Effector memory CD4-positive, alpha-beta T cell (primary cell): ENCODE data around the gene LRMDA.
"Not testable (repeated sequence)": the region's sequence is repeated elsewhere in the genome, so short reads cannot be mapped to it uniquely, and the experiment has no call there.

Experiments
- DNase-seq, 3 donors: peaks; one replicate each; pipeline ENCODE4 v3.0.0-alpha.2; 2020
- H3K27ac ChIP-seq: 2 replicates; pipeline ENCODE4 v1.7.0; 2013; ENCODE audit warnings: mild to moderate bottlenecking, low read length, moderate library complexity; ENCODE audit not compliant: insufficient read depth, poor library complexity, severe bottlenecking
- H3K27me3 ChIP-seq: replicated peaks from 2 replicates; pipeline ENCODE4 v1.7.0; 2013; ENCODE audit warnings: mild to moderate bottlenecking, low read length; ENCODE audit not compliant: insufficient read depth, control insufficient read depth, poor library complexity, severe bottlenecking
- H3K36me3 ChIP-seq: 2 replicates; pipeline ENCODE4 v1.7.0; 2013; ENCODE audit warnings: mild to moderate bottlenecking, low read length, moderate library complexity; ENCODE audit not compliant: control insufficient read depth, insufficient read depth
- H3K4me1 ChIP-seq: 2 replicates; pipeline ENCODE4 v1.7.0; 2013; ENCODE audit warnings: low read length, mild to moderate bottlenecking; ENCODE audit not compliant: control insufficient read depth, insufficient read depth, poor library complexity, severe bottlenecking
- H3K4me3 ChIP-seq: 2 replicates; pipeline ENCODE4 v1.7.0; 2013; ENCODE audit warnings: low read length, low read depth, mild to moderate bottlenecking; ENCODE audit not compliant: insufficient read depth, poor library complexity, severe bottlenecking
- H3K9me3 ChIP-seq: 2 replicates; pipeline ENCODE4 v1.7.0; 2013; ENCODE audit warnings: mild to moderate bottlenecking, low read length, moderate library complexity; ENCODE audit not compliant: control insufficient read depth

LRMDA gene

DNA sequence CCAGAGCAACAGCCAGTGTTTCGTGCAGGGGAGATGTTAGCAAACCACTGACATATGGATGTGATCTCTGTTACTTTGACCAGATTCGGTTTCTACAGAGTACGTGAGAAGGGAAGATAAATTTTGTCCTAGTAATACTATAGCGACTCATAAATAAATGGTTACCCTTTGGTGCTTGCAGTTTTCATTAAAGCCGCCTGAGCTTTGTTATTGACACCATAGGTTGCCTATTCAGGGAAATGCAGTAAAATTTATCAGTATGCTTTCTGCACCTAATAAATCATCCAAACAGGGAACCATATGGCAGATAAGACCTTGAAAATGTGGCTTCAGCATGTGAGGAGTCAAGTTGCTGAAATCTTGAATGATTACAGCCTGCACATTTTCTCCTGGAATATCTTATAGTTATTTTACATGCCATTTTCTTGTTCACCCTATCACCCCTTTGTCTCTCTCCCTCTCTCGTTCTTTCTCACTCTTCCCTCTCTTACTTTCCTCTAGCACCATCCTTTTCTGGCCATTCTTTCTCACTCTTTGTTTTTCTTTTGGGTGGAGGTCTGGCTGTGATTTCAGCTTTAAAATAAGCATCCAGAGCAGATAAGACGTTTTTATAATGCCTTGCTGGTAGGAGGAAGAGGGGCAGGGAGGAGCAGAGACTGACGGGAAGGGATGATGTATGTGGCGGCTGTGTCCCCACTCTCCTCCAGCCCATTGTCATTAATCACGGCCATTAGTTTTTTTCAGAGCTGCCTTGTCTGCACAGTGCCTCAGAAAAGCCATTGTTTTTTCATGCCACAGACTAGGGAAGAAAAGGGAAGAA lies 182.5 kb downstream of the LRMDA start:
- Histone ChIP-seq H3K27ac (no peak overlapping the region), H3K36me3 (no peaks in the 10 kb centered on the region), H3K4me3 (no peak overlapping the region), H3K27me3 (no peaks in the 10 kb centered on the region), H3K4me1 (no peaks in the 10 kb centered on the region), H3K9me3 (no peaks in the 10 kb centered on the region)
- no peak for DNase-seq

DNA sequence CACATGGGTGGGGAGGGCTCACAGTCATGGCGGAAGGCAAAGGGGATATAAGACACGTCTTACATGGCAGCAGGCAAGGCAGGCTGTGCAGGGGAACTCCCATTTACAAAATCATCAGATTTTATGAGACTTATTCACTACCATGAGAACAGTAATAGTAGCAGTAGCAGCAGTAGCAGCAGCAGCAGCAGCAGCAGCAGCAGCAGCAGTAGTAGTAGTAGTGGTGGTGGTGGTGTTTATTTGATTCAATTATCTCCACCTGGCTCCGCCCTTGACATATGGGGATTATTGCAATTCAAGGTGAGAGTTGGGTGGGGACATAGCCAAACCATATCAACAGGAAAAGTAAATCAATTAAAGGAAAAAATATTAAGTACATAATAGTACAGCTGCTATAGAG lies 184.7 kb downstream of the LRMDA start:
- Histone ChIP-seq H3K27me3 (no peaks in the 10 kb centered on the region), H3K9me3 (no peaks in the 10 kb centered on the region), H3K27ac (no peak overlapping the region), H3K4me3 (no peak overlapping the region), H3K36me3 (no peaks in the 10 kb centered on the region), H3K4me1 (no peaks in the 10 kb centered on the region)
- no peak for DNase-seq

- no peaks in the 10 kb centered on the region for H3K4me1 ChIP-seq
Observed at GRCh38 chr10:75616874-75617478, 185.6 kb downstream of the LRMDA start.

DNA sequence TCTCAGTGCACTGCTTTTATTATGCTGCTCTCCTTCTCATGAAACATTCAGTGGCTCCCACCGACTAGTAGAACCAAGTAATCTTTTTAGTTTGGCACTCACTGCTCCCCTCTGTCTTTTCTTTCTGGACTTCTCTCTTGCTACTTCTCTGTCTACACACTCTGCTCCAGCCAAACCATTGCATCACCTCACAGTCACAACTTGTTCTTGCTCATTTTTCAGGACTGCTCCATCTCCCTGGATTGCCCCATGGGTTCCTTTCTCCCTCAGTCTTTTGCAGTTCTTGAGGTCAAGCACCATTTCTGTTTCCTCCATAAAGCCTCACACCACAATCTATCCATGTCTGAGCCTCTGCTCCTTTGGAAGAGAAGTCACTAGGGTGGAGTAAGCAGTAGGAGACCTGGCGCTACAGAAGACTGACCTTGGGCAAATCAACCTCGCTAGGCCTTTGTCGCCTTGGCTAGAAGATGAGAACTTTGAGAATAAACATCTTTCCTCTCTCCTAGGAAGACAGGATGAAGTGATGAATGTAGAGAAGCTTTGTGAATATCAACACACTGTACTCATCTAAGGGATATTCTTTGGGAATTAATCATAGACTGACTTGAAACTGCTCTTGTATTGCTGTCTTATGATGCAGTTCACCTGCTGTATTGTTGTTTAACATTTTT lies 186.2 kb downstream of the LRMDA start:
- Histone ChIP-seq H3K36me3 (no peaks in the 10 kb centered on the region), H3K9me3 (no peaks in the 10 kb centered on the region), H3K4me3 (no peak overlapping the region), H3K27ac (no peak overlapping the region), H3K4me1 (no peaks in the 10 kb centered on the region), H3K27me3 (no peaks in the 10 kb centered on the region)
- no peak for DNase-seq

More at GRCh38 chr10:75616874-75617478, 185.6 kb downstream of the LRMDA start:
- H3K4me3 ChIP-seq, result no peak overlapping the region
- no peak overlapping the region for H3K27ac ChIP-seq
- H3K27me3 ChIP-seq, result no peaks in the 10 kb centered on the region
- H3K9me3 ChIP-seq, result no peaks in the 10 kb centered on the region
- no peaks in the 10 kb centered on the region for H3K36me3 ChIP-seq
- DNase-seq, result no peak

DNA sequence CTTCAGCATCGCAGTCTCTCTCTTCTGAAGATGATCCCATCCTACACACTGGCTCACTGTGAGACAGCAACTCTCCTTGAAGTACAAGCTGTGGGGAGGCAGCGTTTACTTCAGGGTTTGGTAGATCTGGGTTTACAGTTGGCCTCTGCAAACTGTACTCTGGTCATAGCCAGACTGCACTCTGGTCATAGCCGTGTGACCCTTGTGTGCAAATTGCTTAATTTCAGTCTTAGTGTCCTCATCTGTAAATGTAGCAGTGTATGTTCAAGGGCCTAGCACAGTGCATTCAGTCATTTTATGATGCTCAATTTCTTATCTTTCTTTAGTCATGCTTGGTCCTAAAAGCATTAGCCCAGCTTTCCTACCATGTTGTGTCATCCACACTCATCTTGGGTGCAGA lies 188.2 kb downstream of the LRMDA start:
- no peaks in the 10 kb centered on the region for H3K36me3 ChIP-seq
- H3K4me1 ChIP-seq, result no peaks in the 10 kb centered on the region
- no peak overlapping the region for H3K4me3 ChIP-seq
- H3K27me3 ChIP-seq, result no peaks in the 10 kb centered on the region
- no peaks in the 10 kb centered on the region for H3K9me3 ChIP-seq
- H3K27ac ChIP-seq, result no peak overlapping the region
- no peak for DNase-seq

GRCh38 chr10:75620356-75620755 lies 188.9 kb downstream of the LRMDA start:
- DNase-seq, result no peak
- H3K4me1 ChIP-seq, result no peaks in the 10 kb centered on the region
- H3K27ac ChIP-seq, result no peak overlapping the region
- no peaks in the 10 kb centered on the region for H3K27me3 ChIP-seq
- no peaks in the 10 kb centered on the region for H3K9me3 ChIP-seq
- H3K36me3 ChIP-seq, result no peaks in the 10 kb centered on the region
- H3K4me3 ChIP-seq, result no peak overlapping the region

GRCh38 chr10:75621003-75621402 lies 189.6 kb downstream of the LRMDA start:
- H3K4me1 ChIP-seq, DNase-seq, H3K27ac ChIP-seq, H3K36me3 ChIP-seq, H3K9me3 ChIP-seq, H3K27me3 ChIP-seq, H3K4me3 ChIP-seq: not testable (repeated sequence)

DNA sequence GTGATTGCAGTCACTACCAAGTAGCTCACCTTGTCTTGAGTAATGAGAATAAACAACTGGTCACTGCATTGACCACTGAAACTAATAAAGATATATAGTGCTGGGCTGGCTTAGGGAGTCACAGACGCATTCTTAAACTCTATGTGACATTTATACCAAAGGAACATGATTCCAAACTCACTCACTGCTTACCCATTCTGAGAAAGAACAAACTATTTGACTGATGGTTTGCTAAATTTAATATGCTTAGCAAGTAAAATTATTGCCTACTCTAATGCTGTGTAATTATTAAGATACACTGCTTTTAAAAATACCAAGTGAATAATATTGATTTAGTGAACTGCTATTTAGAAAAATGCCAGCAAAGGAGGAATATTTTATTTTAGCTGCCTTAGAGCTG lies 191.1 kb downstream of the LRMDA start:
- no peak for DNase-seq
- no peaks in the 10 kb centered on the region for H3K27me3 ChIP-seq
- H3K9me3 ChIP-seq, result no peaks in the 10 kb centered on the region
- H3K4me1 ChIP-seq, result no peaks in the 10 kb centered on the region
- no peak overlapping the region for H3K27ac ChIP-seq
- H3K36me3 ChIP-seq, result no peaks in the 10 kb centered on the region
- no peak overlapping the region for H3K4me3 ChIP-seq

DNA sequence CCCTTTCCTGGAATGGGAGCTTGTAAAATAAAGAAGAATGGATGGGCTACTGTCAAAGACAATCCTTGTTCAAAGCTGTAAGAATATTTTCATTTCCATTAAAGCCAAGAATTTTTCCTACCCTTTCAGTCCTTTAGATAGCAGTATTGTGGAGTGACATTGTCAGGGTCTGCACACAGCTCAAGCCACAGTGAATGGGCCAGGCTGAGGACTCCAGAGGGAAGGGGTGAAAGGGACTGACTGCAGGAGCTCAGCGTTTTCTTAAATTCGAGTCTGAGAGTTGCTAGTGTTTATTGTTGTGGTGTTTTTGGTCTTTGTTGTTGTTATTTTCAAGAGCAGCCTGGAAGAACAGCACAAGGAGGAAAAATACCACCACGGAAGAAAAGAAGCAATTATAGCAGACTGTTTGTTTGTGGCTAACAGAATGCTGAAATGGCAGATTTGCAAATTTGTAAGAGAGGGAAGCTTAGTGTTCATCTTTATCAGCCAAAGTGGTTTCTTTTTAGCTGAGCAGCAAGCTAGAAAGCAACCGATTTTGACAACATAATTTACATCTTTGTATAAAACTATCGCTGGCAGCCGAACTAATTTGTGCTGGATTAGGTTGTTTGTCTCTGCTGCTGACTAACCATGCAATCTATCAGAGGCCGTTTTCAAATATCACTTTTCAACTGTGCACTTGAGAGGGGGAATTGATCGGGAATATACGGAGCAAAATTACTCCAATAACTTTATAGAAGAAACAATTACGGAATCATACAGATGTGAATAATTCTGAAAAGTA lies 192.1 kb downstream of the LRMDA start:
- no peaks in the 10 kb centered on the region for H3K36me3 ChIP-seq
- H3K4me3 ChIP-seq, result no peak overlapping the region
- no peak overlapping the region for H3K27ac ChIP-seq
- no peaks in the 10 kb centered on the region for H3K27me3 ChIP-seq
- no peak for DNase-seq
- H3K9me3 ChIP-seq, result no peaks in the 10 kb centered on the region
- no peaks in the 10 kb centered on the region for H3K4me1 ChIP-seq
